Measurements from ENCODE around the gene SDC4.

GRCh38 chr20:45363611-45364492 is 15.6 kb upstream of the SDC4 start:
- TF ChIP-seq EZH2 (IDR thresholded peaks at IDR 0.05; ENCODE audit: insufficient read depth, poor library complexity, severe bottlenecking) (no peak), EZH2phosphoT487 (IDR thresholded peaks at IDR 0.05; ENCODE audit: insufficient read depth, low read depth) (no peak)
